Caco-2 (cell line): ENCODE data around the gene MMEL1. TPM values are rescaled to one million over a fixed set of nuclear protein-coding genes. Genes with fewer than 3 reads are reported as not detected.
A peak's percentile ranks its signal among the peaks of the same experiment; 100 is the strongest.

ENCODE experiments used
- BruUV-seq: library from RNA; stranded (reverse); fragments of 400-500 nt; replicated peaks from 2 replicates; lab custom pipeline; 2021; lab: Mats Ljungman, UMichigan
- CTCF ChIA-PET: fragments of 300-600 bp; sonication (Branson Sonifier 250); formaldehyde crosslinking; loops from one replicate; lab custom pipeline; 2022; ENCODE audit warnings: antibody characterized with exemption; lab: Charles Lee
- POLR2A ChIA-PET: fragments of 300-600 bp; sonication (Branson Sonifier 250); formaldehyde crosslinking; loops from one replicate; lab custom pipeline; 2022; ENCODE audit warnings: antibody characterized with exemption; lab: Charles Lee
- DNase-seq, 2 experiments: peaks; one replicate each; pipeline versions ENCODE4 v3.0.0 to v3.0.0-alpha.2; 2020 to 2022
- H3K27me3 ChIP-seq: replicated peaks from 2 replicates; pipeline ENCODE4 v1.6.0; 2011; ENCODE audit warnings: low read length; ENCODE audit not compliant: control insufficient read depth, insufficient read depth
- H3K36me3 ChIP-seq: 2 replicates; pipeline ENCODE4 v1.5.1; 2011; ENCODE audit warnings: low read length; ENCODE audit not compliant: control insufficient read depth, insufficient read depth
- H3K4me1 ChIP-seq: fragments of 250-450 bp; sonication (Bioruptor Pico); 2 replicates; pipeline ENCODE4 v1.5.1; 2020; ENCODE audit warnings: mild to moderate bottlenecking
- H3K4me3 ChIP-seq: 2 replicates; pipeline ENCODE4 v1.5.1; 2011; ENCODE audit warnings: low read depth, mild to moderate bottlenecking, control low read depth, low read length
- H3K9me3 ChIP-seq: fragments of 250-450 bp; sonication (Bioruptor Pico); 2 replicates; pipeline ENCODE4 v1.5.1; 2020; ENCODE audit warnings: mild to moderate bottlenecking, moderate library complexity
- H3K27ac Mint-ChIP-seq: one replicate; pipeline ENCODE4 v1.8.0; 2022; ENCODE audit warnings: mixed read lengths; ENCODE audit not compliant: unreplicated experiment
- H3K27me3 Mint-ChIP-seq: one replicate; pipeline ENCODE4 v1.8.0; 2022; ENCODE audit warnings: mixed read lengths; ENCODE audit not compliant: insufficient read depth, unreplicated experiment
- H3K36me3 Mint-ChIP-seq: one replicate; pipeline ENCODE4 v1.8.0; 2022; ENCODE audit warnings: mild to moderate bottlenecking, mixed read lengths; ENCODE audit not compliant: insufficient read depth, unreplicated experiment
- H3K4me1 Mint-ChIP-seq: one replicate; pipeline ENCODE4 v1.8.0; 2022; ENCODE audit warnings: low read depth, mixed read lengths; ENCODE audit not compliant: unreplicated experiment
- H3K4me3 Mint-ChIP-seq: one replicate; pipeline ENCODE4 v1.8.0; 2022; ENCODE audit warnings: mild to moderate bottlenecking, moderate library complexity, mixed read lengths; ENCODE audit not compliant: unreplicated experiment
- H3K9me3 Mint-ChIP-seq: one replicate; pipeline ENCODE4 v1.8.0; 2022; ENCODE audit warnings: mixed read lengths; ENCODE audit not compliant: unreplicated experiment
- CTCF ChIP-seq, 2 experiments: fragments of 200-600 bp in 1 of 2; IDR thresholded peaks; 1 replicate in 1 of 2; 2 replicates in 1 of 2; pipeline versions ENCODE4 v1.5.1 to v1.8.0; 2011 to 2022; ENCODE audit warnings: antibody characterized with exemption in 1 of 2, control low read depth in 1 of 2, inconsistent platforms in 1 of 2, low read depth in 1 of 2, low read length in 1 of 2, mild to moderate bottlenecking in 1 of 2, moderate library complexity in 1 of 2; ENCODE audit not compliant: insufficient read depth in 1 of 2, severe bottlenecking in 1 of 2, unreplicated experiment in 1 of 2
- intact Hi-C: fragments of 100-400 bp; cut with micrococcal nuclease; formaldehyde crosslinking; loops from one replicate; pipeline ENCODE4 v1.10.0; 2022; ENCODE audit not compliant: unreplicated experiment
- total RNA-seq: library from RNA; stranded (reverse); gene quantifications from 2 replicates; pipeline ENCODE4 v1.2.3, GENCODE V29; 2022

MMEL1 gene
- total RNA-seq, 1 experiment from 2014 or later: not detected

GRCh38 chr1:2585318-2586092 is 47.3 kb downstream of the MMEL1 start:
- no peaks in the 10 kb centered on the region for H3K36me3 ChIP-seq
- H3K4me3 ChIP-seq: peak overlapping the region; percentile 52
- POLR2A ChIA-PET: interaction anchor here (0.6 to 1.8 kb wide), 5 partner anchors 39 to 365 kb away, joined by 3 to 10 read pairs (median 4); partner anchors contain the start of gene PANK4
- Mint-ChIP-seq H3K27me3 (no peaks in the 10 kb centered on the region), H3K4me1 (no peaks in the 10 kb centered on the region), H3K36me3 (peaks cover 5% of the 10 kb centered on the region), H3K4me3 (peak overlapping the region; percentile 79), H3K9me3 (no peaks in the 10 kb centered on the region), H3K27ac (peak overlapping the region; percentile 64)
- no peak for TF ChIP-seq CTCF (IDR thresholded peaks at IDR 0.05; ENCODE audit: insufficient read depth in 1 of 2, low read depth in 1 of 2, low read length in 1 of 2, severe bottlenecking in 1 of 2, unreplicated experiment in 1 of 2)
- peaks cover 6% of the 10 kb centered on the region; the same call in 1 of the 2 replicates for H3K4me1 ChIP-seq
- no peaks in the 10 kb centered on the region for H3K27me3 ChIP-seq
- CTCF ChIA-PET: interaction anchor here (0.6 to 0.7 kb wide), 4 partner anchors 30 to 235 kb away, joined by 3 to 6 read pairs (median 4); no protein-coding TSS in a partner anchor
- intact Hi-C loops: loop anchor here (2.0 to 5.0 kb wide), 2 partner anchors 57 to 58 kb away; partner anchors contain the start of gene PANK4
- H3K9me3 ChIP-seq: no peaks in the 10 kb centered on the region
- DNase-seq: peak; percentile 39 to 56
- TSS peak; percentile 27 for BruUV-seq

GRCh38 chr1:2584686-2585317 is 48.0 kb downstream of the MMEL1 start:
- ChIA-PET POLR2A (interaction anchor here (0.6 to 1.8 kb wide), 3 partner anchors 59 to 364 kb away, joined by 3 to 10 read pairs (median 4); partner anchors contain the start of gene PANK4), CTCF (no interaction called here)
- H3K27me3 ChIP-seq: no peaks in the 10 kb centered on the region
- Mint-ChIP-seq H3K27me3 (no peaks in the 10 kb centered on the region), H3K9me3 (no peaks in the 10 kb centered on the region), H3K36me3 (peaks cover 5% of the 10 kb centered on the region), H3K4me3 (peak overlapping the region; percentile 79), H3K4me1 (no peaks in the 10 kb centered on the region), H3K27ac (no peak overlapping the region)
- TF ChIP-seq CTCF (IDR thresholded peaks at IDR 0.05; ENCODE audit: insufficient read depth in 1 of 2, low read depth in 1 of 2, low read length in 1 of 2, severe bottlenecking in 1 of 2, unreplicated experiment in 1 of 2): no peak
- H3K4me1 ChIP-seq: peaks cover 6% of the 10 kb centered on the region; the same call in 1 of the 2 replicates
- no peak for DNase-seq
- H3K36me3 ChIP-seq: no peaks in the 10 kb centered on the region
- peak overlapping the region; percentile 52 for H3K4me3 ChIP-seq
- no TSS peak for BruUV-seq
- H3K9me3 ChIP-seq: no peaks in the 10 kb centered on the region
- intact Hi-C loops: loop anchor here (5.0 kb wide), 1 partner anchor 58 kb away; the partner anchor contains the start of gene PANK4

GRCh38 chr1:2583871-2584351 is 48.9 kb downstream of the MMEL1 start:
- H3K27ac Mint-ChIP-seq: no peak overlapping the region
- intact Hi-C loops: no loop called here
- BruUV-seq: no TSS peak
- H3K4me1 Mint-ChIP-seq: no peaks in the 10 kb centered on the region
- POLR2A ChIA-PET: no interaction called here
- no peak for TF ChIP-seq CTCF (IDR thresholded peaks at IDR 0.05; ENCODE audit: insufficient read depth in 1 of 2, low read depth in 1 of 2, low read length in 1 of 2, severe bottlenecking in 1 of 2, unreplicated experiment in 1 of 2)
- no peaks in the 10 kb centered on the region for H3K9me3 Mint-ChIP-seq
- H3K4me3 Mint-ChIP-seq: no peak overlapping the region
- no peak for DNase-seq
- Histone ChIP-seq H3K4me3 (no peak overlapping the region), H3K4me1 (peaks cover 6% of the 10 kb centered on the region; the same call in 1 of the 2 replicates), H3K36me3 (no peaks in the 10 kb centered on the region), H3K9me3 (no peaks in the 10 kb centered on the region), H3K27me3 (no peaks in the 10 kb centered on the region)
- no peaks in the 10 kb centered on the region for H3K27me3 Mint-ChIP-seq
- peaks cover 5% of the 10 kb centered on the region for H3K36me3 Mint-ChIP-seq
- CTCF ChIA-PET: no interaction called here
